Anterior cingulate cortex (tissue), 58 donors: Measurements from ENCODE around the gene UGT1A9.

ENCODE experiments used
- DNase-seq, 58 donors: peaks; one replicate each; lab custom pipeline; 2025; lab: John Stamatoyannopoulos, UW

The UGT1A9 gene

DNA sequence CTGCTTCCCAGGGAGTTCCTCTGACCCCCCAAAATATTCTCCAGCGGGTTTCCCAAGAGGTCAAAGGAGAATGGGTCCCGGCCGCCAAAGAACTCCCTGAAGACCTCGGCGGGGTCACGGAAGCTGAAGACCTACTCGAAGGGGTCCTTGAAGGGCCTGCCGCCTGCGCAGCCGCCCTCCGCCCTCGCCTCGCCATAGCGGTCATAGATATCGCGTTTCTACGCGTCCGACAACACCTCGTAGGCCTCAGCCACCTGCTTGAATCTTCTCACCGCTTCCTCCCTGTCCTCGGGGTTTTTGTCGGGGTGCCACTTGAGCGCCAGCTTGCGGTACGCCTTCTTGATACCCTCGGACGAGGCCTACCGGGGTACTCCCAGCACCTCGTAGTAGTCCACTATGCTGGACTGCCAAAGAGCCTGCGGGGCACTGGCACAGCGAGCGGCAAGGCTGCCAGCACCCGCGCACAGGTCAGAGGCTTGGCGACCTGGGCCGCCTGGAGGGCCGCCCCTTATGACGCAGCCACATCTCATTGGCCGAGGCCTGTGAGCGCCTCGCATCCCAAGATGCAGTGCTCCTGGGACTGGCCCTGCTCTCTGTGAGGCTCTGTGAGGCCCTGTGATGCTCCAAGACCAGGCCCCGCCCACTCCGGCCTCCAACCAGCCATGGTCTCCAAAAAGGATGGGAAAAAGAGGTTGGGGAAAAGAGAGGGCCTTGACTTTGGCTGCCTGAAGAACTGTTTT, 83.3 kb downstream of the UGT1A9 start:
- no peak for DNase-seq

DNA sequence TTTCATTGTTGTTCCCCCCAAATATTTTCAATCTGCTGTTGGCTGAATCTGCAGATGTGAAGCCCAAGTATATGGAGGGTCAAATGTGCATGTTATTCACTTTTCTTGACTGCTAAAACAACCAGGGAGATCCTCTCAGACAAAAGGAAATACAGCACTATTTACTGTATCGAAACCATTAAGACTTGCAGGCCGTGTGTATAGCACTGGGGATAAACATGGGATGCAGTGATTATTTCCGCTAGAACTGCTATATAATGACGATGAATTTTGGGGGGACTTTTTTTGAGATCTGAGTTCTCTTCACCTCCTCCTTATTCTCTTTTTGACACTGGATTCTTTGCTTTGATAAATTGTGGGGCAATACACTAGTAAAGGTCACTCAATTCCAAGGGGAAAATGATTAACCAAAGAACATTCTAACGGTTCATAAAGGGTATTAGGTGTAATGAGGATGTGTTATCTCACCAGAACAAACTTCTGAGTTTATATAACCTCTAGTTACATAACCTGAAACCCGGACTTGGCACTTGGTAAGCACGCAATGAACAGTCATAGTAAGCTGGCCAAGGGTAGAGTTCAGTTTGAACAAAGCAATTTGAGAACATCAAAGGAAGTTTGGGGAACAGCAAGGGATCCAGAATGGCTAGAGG, 84.9 kb downstream of the UGT1A9 start:
- no peak for DNase-seq

DNA sequence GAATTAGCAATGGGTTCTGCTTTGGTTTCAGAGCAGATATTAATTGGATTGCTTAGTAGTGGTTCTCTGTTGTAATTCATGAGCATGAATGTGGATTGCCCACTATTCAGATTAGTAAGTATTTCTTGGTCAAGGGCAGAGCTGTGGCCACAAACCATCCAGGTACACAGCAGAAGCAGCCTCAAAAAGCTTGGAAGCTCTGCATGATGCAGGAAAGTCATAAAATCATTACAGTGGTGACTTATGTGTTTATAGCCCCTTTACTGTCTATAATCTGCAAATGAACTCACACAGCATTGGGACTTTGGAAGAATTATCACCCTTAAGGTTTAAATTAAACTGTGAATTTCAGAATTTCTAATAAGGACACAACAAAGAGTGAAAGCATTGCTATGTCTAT, 86.4 kb downstream of the UGT1A9 start:
- DNase-seq: no peak

DNA sequence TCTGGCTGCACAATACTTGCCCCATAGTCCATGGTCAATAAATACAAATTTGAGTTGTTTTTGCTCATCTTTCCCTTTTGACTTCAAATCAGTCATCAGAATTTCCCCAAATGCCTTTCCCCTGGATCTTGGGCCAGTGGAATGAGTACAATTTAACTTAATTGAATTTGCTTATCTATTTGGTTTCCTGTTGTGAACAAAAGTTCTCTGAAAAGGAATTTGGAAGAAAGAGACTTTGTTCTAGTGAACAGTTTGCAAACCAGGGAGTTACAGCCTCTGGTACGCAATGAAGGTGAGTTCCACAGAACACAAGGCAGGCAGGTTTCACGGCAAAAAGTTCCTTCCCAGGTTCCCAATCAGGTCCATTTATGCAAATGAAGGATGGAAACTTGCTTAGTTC, 87.2 kb downstream of the UGT1A9 start:
- no peak for DNase-seq

- no peak for DNase-seq
Measured at GRCh38 chr2:233760043-233760442, 88.3 kb downstream of the UGT1A9 start, which contains the start of gene UGT1A1. UGT1A1 (plus strand) TSS chr2:233760270; CDS start chr2:233760288, 18 bp downstream.

DNA sequence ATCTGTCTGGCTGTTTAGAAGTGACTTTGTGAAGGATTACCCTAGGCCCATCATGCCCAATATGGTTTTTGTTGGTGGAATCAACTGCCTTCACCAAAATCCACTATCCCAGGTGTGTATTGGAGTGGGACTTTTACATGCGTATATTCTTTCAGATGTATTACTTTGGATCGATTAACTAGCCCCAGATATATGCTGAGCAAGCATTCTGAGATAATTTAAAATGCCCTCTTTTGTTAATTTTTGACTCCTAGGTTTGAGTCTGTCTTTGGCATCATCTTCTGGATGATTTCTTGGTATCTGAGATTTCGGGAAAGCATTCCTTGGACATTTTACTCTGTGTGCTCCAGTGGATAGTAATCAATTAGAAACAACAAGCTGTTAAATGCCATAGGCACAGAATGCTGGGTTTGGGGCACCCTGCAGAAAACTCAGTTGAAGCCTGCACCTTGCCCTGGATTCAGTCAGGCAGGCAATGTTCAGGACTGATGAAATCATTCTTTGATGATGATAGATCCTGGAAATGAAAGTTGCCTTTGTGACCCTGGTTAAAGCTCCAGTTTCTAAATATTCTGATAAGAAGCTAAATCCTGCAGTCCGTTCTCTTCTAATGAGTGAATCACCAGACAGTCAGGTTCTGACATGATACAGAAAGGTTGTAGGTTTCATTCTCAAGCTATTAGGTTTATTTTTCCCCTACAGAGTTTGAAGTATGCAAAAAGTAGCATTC, 89.5 kb downstream of the UGT1A9 start:
- no peak for DNase-seq

- DNase-seq: no peak
Measured at GRCh38 chr2:233764264-233764663, 92.6 kb downstream of the UGT1A9 start.

DNA sequence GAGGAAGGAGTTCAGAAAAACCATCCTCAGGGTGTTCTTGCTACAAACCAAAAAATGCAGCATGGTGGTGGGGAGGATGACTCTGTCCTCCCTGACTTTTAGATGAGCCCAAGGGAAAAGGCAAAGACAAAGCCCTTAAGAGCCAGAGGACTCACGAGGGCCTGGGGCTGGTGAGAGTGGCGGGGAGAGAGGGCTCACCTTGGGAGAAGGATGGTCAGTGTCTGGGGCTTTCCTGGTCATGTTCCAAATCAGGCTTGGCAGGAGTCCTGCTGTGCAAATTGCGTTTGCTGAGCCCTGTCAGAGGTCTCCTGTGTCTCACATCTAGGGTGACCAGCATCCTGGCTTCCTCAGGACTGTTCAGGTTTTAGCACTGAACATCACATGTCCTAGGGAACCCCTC, 93.1 kb downstream of the UGT1A9 start:
- DNase-seq: no peak

DNA sequence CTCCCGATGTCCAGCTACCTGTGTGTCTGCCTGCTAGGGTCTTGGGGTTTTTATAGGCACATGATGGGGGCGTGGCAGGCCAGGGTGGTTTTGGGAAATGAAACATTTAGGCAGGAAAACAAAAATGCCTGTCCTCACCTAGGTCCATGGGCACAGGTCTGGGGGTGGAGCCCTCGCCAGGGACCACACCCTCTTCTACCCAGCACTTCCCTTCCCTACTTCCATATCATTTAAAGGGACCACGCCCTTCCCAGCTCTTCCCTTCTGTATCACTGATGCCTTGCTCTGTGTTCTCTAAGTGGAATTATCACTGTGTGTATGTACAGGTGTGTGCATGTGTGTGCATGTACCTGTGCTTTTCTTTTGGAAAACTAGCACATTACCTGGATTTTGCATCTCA, 94.7 kb downstream of the UGT1A9 start:
- DNase-seq: no peak

GRCh38 chr2:233768076-233768475, 96.4 kb downstream of the UGT1A9 start:
- DNase-seq: no peak

- no peak for DNase-seq
Measured at GRCh38 chr2:233769260-233769659, 97.6 kb downstream of the UGT1A9 start.

GRCh38 chr2:233772153-233772552, 100.5 kb downstream of the UGT1A9 start:
- DNase-seq: no peak

- no peak for DNase-seq
Measured at GRCh38 chr2:233772583-233772982, 100.9 kb downstream of the UGT1A9 start.

DNA sequence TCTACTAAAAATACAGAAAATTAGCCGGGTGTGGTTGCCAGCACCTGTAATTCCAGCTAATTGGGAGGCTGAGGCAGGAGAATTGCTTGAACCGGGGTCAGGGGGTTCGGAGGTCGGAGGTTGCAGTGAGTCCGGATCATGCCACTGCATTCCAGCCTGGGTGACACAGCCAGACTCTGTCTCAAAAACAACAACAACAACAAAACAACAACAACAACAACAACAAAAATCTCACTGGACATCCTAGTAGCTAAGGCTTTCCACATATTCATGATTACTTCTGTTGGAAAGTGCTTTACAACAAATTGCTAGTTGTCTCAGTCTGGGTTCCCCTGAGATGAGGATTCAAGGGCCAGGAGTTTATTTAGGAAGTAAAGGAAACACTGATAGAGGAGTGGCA, 102.2 kb downstream of the UGT1A9 start:
- no peak for DNase-seq

DNA sequence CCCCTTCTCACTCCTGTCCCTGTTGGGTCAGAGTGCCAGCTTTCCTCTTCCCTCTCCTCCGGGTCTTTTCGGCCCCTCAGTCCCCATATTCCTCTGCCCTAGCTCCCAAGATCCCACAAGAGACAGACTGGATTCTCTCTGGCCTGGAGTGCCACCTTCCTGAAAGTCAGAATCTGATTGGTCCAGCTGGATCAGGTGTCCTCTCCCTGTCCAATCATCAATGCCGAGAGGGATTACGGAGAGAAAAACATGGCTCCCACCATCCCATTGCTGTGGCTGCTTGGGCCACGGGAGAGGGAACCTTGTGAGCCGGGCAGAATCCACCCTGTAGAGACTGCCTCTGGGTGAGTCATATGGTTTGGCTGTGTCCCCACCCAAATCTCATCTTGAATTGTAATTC, 103.7 kb downstream of the UGT1A9 start:
- DNase-seq: no peak

GRCh38 chr2:233778030-233778429, 106.3 kb downstream of the UGT1A9 start, which contains the start of gene MROH2A:
MROH2A (plus strand) TSS chr2:233778330; CDS start chr2:233779359, 1,029 bp downstream.
- no peak for DNase-seq

DNA sequence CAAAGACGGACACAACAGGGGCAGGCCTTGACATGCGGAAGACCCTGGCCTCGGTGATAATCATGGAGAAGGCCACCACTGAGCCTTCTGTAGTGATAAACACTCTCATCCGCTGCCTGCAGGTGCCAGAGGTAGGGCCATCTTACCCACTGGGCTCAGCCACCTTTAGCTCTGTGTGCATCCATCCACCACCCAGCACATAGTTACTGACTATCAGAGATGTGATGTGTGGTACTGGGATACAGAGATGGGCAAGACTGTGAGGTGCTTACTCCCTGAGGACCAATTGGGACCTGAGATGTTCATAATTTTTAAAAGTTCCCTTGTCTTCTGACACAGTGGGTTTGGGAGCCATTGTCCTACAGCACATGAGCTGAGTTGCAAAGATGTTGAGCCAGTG, 108.0 kb downstream of the UGT1A9 start:
- no peak for DNase-seq

DNA sequence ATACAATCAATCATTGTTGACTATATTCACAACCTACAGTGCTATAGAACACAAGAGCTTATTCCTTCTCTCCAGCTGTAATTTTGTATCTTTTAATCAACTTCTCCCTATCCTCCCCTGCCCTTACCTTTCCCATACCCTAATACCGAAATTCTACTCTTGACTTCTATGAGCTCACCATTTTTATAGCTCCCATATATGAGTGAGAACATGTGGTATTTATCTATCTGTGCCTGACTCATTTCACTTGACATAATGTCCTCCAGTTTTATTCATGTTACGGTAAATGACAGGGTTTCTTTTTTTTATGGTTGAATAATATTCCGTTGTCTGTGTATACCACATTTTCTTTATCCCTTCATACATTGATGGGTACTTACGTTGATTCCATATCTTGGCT, 109.1 kb downstream of the UGT1A9 start:
- no peak for DNase-seq

DNA sequence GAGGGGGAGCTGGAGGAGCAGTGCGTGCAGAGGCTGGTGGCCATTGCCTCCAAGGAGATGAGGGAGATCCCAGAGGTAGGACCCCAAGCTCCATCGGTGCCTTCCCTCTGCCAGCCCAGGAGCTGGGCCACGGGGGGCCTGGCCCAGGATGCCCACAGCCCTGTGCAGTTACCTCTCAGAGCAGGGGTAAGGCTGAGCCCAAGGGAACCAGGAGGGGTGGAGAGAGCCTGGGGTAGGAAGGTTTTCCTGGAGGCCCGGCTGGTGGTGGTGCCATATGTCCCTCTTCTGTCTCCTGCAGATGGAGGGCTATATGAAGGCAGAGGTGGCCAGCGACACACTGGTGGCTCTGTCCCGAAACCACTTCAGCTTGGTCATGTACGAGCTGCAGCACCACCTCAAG, 117.9 kb downstream of the UGT1A9 start:
- DNase-seq: no peak

DNA sequence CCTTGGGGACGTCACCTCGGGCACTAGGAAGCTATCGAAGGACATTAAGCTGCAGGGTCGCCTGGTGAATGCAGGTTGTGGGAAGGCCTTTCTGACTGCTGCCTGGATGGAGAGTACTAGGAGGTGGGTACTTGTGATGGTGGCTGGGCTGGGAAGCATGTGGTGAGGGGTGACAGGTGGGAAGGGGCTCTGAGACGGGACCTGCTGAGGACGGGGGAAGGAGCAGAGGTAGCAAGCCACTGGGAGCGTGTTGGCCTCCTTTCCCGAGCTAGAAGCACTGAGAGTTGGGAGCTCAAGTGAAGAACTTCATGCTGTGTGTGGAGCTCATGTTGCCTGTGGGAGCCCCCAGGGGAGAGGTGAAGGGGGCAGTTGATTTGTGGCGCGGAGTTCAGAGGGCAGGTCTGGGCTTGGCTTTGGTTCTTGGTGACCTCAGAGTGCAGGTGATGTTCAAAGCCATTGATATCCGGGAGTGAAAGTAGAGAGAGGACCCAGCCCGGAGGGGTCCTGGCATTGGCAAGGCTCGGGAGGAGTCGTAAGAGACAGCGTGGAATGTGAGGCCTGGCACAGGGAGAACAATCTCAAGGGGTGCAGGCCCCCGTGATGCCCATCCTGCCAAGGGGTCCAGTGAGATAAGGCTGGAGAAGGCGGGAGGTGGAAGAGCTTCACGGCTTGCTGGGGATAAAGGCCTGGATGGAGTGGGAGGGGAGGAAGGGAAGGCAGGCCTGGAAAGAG, 119.6 kb downstream of the UGT1A9 start:
- DNase-seq: no peak

DNA sequence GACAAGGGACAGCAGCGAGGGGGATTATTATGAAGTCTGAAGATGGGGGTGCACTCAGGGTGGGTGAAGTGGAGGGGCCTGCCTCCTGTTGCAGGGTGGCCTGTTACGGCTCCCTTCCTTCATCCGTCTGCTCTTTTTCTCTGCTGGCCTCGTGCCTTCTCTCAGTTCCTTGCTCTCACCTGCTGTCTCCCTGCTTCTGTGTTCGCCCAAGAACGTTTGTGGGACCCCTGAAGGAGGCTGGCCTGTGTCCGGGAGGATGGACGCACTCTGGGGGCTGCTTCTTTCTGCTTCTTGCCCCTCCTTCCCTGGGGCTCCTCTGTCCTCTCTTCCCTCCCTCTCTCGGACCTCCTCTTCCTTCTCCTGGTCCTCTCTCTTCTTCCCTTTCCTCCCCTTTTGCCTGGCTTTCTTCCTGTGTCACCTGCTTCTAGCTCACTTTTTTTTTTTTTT, 120.2 kb downstream of the UGT1A9 start:
- no peak for DNase-seq
